IMR-90 (cell line): ENCODE results near the gene IL1RAPL1. TPM values are rescaled to one million over a fixed set of nuclear protein-coding genes. Genes with fewer than 3 reads are reported as not detected.

Experiments used
- ATAC-seq: fragments of 200-7000 bp; cut with Tn5 transposase; 2 replicates; pipeline ENCODE4 v1.9.1; 2020; ENCODE audit warnings: low read depth, mild to moderate bottlenecking, moderate library complexity
- BruUV-seq: library from RNA; stranded (reverse); fragments of 400-500 nt; replicated peaks from 2 replicates; lab custom pipeline; 2021; lab: Mats Ljungman, UMichigan
- CTCF ChIA-PET: fragments of 300-600 bp; formaldehyde crosslinking; extraction: SDS; loops from one replicate; lab custom pipeline; 2021; ENCODE audit warnings: antibody characterized with exemption; lab: Yijun Ruan, JAX
- POLR2A ChIA-PET: fragments of 300-600 bp; sonication (Branson Sonifier 250); formaldehyde crosslinking; loops from one replicate; lab custom pipeline; 2022; ENCODE audit warnings: antibody characterized with exemption; ENCODE audit not compliant: unreplicated experiment; lab: Charles Lee
- DNase-seq: peaks from one replicate; pipeline ENCODE4 v3.0.0; 2013
- H2AFZ ChIP-seq: replicated peaks from 2 replicates; pipeline ENCODE3; 2013; ENCODE audit warnings: low read length, mild to moderate bottlenecking; ENCODE audit not compliant: poor library complexity
- H2AK5ac ChIP-seq: 2 replicates; pipeline ENCODE4 v1.6.1; 2013; ENCODE audit warnings: low read depth, low read length, inconsistent platforms
- H2AK9ac ChIP-seq: replicated peaks from 2 replicates; pipeline ENCODE3; 2013; ENCODE audit warnings: mild to moderate bottlenecking, low read depth, low read length, moderate library complexity; ENCODE audit not compliant: poor library complexity
- H2BK120ac ChIP-seq: 2 replicates; pipeline ENCODE4 v1.6.1; 2013; ENCODE audit warnings: low read depth, low read length, inconsistent platforms
- H2BK15ac ChIP-seq: 3 replicates; pipeline ENCODE4 v1.6.1; 2013; ENCODE audit warnings: low read depth, low read length, inconsistent platforms
- H2BK20ac ChIP-seq: 2 replicates; pipeline ENCODE4 v1.6.1; 2013; ENCODE audit warnings: low read depth, mild to moderate bottlenecking, inconsistent platforms, low read length, moderate library complexity
- H2BK5ac ChIP-seq: 2 replicates; pipeline ENCODE4 v1.6.1; 2013; ENCODE audit warnings: mild to moderate bottlenecking, low read depth, low read length, inconsistent platforms; ENCODE audit not compliant: poor library complexity, severe bottlenecking
- H3K14ac ChIP-seq: replicated peaks from 2 replicates; pipeline ENCODE4 v1.6.1; 2013; ENCODE audit warnings: low read depth, low read length, inconsistent platforms
- H3K18ac ChIP-seq: 2 replicates; pipeline ENCODE4 v1.6.1; 2013; ENCODE audit warnings: low read depth, low read length, control low read depth
- H3K23ac ChIP-seq: 2 replicates; pipeline ENCODE4 v1.6.1; 2013; ENCODE audit warnings: low read depth, low read length, inconsistent platforms
- H3K27ac ChIP-seq: 2 replicates; pipeline ENCODE4 v1.5.1; 2013; ENCODE audit warnings: mild to moderate bottlenecking, control low read depth, low read length; ENCODE audit not compliant: insufficient read depth
- H3K27me3 ChIP-seq: 2 replicates; pipeline ENCODE4 v1.6.1; 2013; ENCODE audit warnings: low read length; ENCODE audit not compliant: control insufficient read depth, insufficient read depth
- H3K36me3 ChIP-seq: 2 replicates; pipeline ENCODE4 v1.6.1; 2013; ENCODE audit warnings: low read length, mixed read lengths; ENCODE audit not compliant: control insufficient read depth, insufficient read depth
- H3K4ac ChIP-seq: 2 replicates; pipeline ENCODE4 v1.6.1; 2013; ENCODE audit warnings: low read depth, low read length, inconsistent platforms
- H3K4me1 ChIP-seq: 2 replicates; pipeline ENCODE4 v1.6.1; 2013; ENCODE audit warnings: low read length, mixed read lengths; ENCODE audit not compliant: control insufficient read depth, insufficient read depth
- H3K4me2 ChIP-seq: 2 replicates; pipeline ENCODE4 v1.6.1; 2013; ENCODE audit warnings: low read depth, mild to moderate bottlenecking, control low read depth, low read length, moderate library complexity
- H3K4me3 ChIP-seq: 2 replicates; pipeline ENCODE4 v1.5.1; 2013; ENCODE audit warnings: low read depth, mild to moderate bottlenecking, control low read depth, low read length, moderate library complexity; ENCODE audit not compliant: insufficient read depth
- H3K56ac ChIP-seq: 2 replicates; pipeline ENCODE4 v1.6.1; 2013; ENCODE audit warnings: low read length, inconsistent platforms; ENCODE audit not compliant: insufficient read depth; ENCODE audit errors: extremely low read depth
- H3K79me1 ChIP-seq, 2 experiments: 2 replicates each; pipeline ENCODE4 v1.6.1; 2013; ENCODE audit warnings: low read length in 2 of 2, inconsistent platforms in 1 of 2, low read depth in 1 of 2
- H3K9ac ChIP-seq: 2 replicates; pipeline ENCODE4 v1.6.1; 2013; ENCODE audit warnings: low read depth, low read length, control low read depth
- H3K9me1 ChIP-seq: 2 replicates; pipeline ENCODE4 v1.6.1; 2013; ENCODE audit warnings: low read length, inconsistent platforms; ENCODE audit not compliant: insufficient read depth
- H3K9me3 ChIP-seq: 2 replicates; pipeline ENCODE4 v1.6.1; 2013; ENCODE audit warnings: low read length; ENCODE audit not compliant: control insufficient read depth, insufficient read depth
- H4K20me1 ChIP-seq: 2 replicates; pipeline ENCODE4 v1.6.1; 2013; ENCODE audit warnings: low read length, inconsistent platforms; ENCODE audit not compliant: insufficient read depth
- H4K5ac ChIP-seq: 2 replicates; pipeline ENCODE4 v1.6.1; 2013; ENCODE audit warnings: mild to moderate bottlenecking, low read depth, low read length, control low read depth
- H4K8ac ChIP-seq, 2 experiments: 2 replicates each; pipeline ENCODE4 v1.6.1; 2013; ENCODE audit warnings: low read depth in 2 of 2, low read length in 2 of 2, control low read depth in 1 of 2, inconsistent platforms in 1 of 2
- H4K91ac ChIP-seq: 2 replicates; pipeline ENCODE4 v1.6.1; 2013; ENCODE audit warnings: low read depth, low read length, inconsistent platforms; ENCODE audit not compliant: insufficient read depth
- CEBPB ChIP-seq: IDR thresholded peaks from 2 replicates; pipeline ENCODE4 v1.6.1; 2012; ENCODE audit warnings: low read depth, low read length, improper control_type of control experiment
- CHD1 ChIP-seq: IDR thresholded peaks from 2 replicates; pipeline ENCODE4 v1.6.1; 2012; ENCODE audit warnings: low read depth, low read length, improper control_type of control experiment
- ELK1 ChIP-seq: fragments of 150-350 bp; IDR thresholded peaks from 2 replicates; pipeline ENCODE4 v1.6.1; 2016; ENCODE audit warnings: low read depth, mild to moderate bottlenecking, low read length, moderate library complexity, borderline replicate concordance
- FOS ChIP-seq: fragments of 150-350 bp; IDR thresholded peaks from 2 replicates; pipeline ENCODE4 v1.6.1; 2016; ENCODE audit warnings: low read depth, low read length
- MXI1 ChIP-seq: IDR thresholded peaks from 2 replicates; pipeline ENCODE4 v1.6.1; 2012; ENCODE audit warnings: low read depth, mild to moderate bottlenecking, low read length, moderate library complexity, borderline replicate concordance
- NFE2L2 ChIP-seq: fragments of 150-350 bp; IDR thresholded peaks from 2 replicates; pipeline ENCODE4 v1.6.1; 2016; ENCODE audit warnings: low read depth, mild to moderate bottlenecking, low read length
- POLR2A ChIP-seq: IDR thresholded peaks from 2 replicates; pipeline ENCODE4 v1.6.1; 2012; ENCODE audit warnings: mild to moderate bottlenecking, low read depth, low read length
- RAD21 ChIP-seq: IDR thresholded peaks from 2 replicates; pipeline ENCODE4 v1.6.1; 2012; ENCODE audit warnings: low read length, improper control_type of control experiment
- RCOR1 ChIP-seq: IDR thresholded peaks from 2 replicates; pipeline ENCODE4 v1.6.1; 2012; ENCODE audit warnings: mild to moderate bottlenecking, low read length, improper control_type of control experiment; ENCODE audit not compliant: insufficient replicate concordance
- RFX5 ChIP-seq: IDR thresholded peaks from 2 replicates; pipeline ENCODE4 v1.8.0; 2012; ENCODE audit warnings: low read depth, mild to moderate bottlenecking, low read length, moderate library complexity
- SMC3 ChIP-seq: fragments of 150-350 bp; IDR thresholded peaks from 2 replicates; pipeline ENCODE4 v1.6.1; 2016; ENCODE audit warnings: low read depth, mild to moderate bottlenecking, antibody characterized with exemption, low read length, moderate library complexity
- WGBS, 2 experiments: methylation state at CpG; one replicate each; pipeline versions ENCODE4 v1.1.5 to v1.1.7; 2013; ENCODE audit warnings: missing lambda C conversion rate in 2 of 2; ENCODE audit not compliant: insufficient read length in 1 of 2; ENCODE audit errors: extremely low coverage in 2 of 2; 5-methylcytosine and 5-hydroxymethylcytosine counted together
- dilution Hi-C: fragments of 300-500 bp; cut with HindIII; formaldehyde crosslinking; loops from one replicate; pipeline ENCODE4 v1.14.3; 2018; ENCODE audit warnings: low sequenced_read_pairs; ENCODE audit not compliant: unreplicated experiment
- in situ Hi-C: fragments of 300-500 bp; cut with MboI; formaldehyde crosslinking; loops from 3 replicates; pipeline ENCODE4 v1.14.3; 2019; ENCODE audit warnings: low sequenced_read_pairs, inconsistent platforms, mixed read lengths
- intact Hi-C: fragments of 100-400 bp; cut with micrococcal nuclease; formaldehyde crosslinking; loops from 2 replicates; pipeline ENCODE4 v1.10.0; 2022
- polyA plus RNA-seq, 3 experiments: library from polyadenylated mRNA; depleted of rRNA; stranded (reverse); fragments of >200 nt; gene quantifications; 2 replicates each; pipeline ENCODE4 v1.2.3, GENCODE V29; 2012; ENCODE audit warnings: low replicate concordance in 1 of 3
- total RNA-seq: library from RNA; depleted of rRNA; stranded (reverse); fragments of >200 nt; gene quantifications from 2 replicates; pipeline ENCODE4 v1.2.3, GENCODE V29; 2012
- TF ChIP-seq, protein P1 (sequence below): fragments of 150-350 bp; IDR thresholded peaks from 2 replicates; pipeline ENCODE4 v1.6.1; 2017; ENCODE audit warnings: mild to moderate bottlenecking, antibody characterized with exemption, low read length, low read depth

IL1RAPL1 gene
- total and polyA plus RNA-seq, 2 of the 4 experiments (the other 2 are of a cell fraction): 1.5 to 9.0 TPM

- H3K9ac ChIP-seq: no peak overlapping the region
- no peaks in the 10 kb centered on the region for H3K79me1 ChIP-seq
- dilution Hi-C loops: no loop called here
- no peak overlapping the region for H2BK120ac ChIP-seq
- H3K4me3 ChIP-seq: no peak overlapping the region
- H3K9me3 ChIP-seq: no peaks in the 10 kb centered on the region
- H4K20me1 ChIP-seq: no peaks in the 10 kb centered on the region
- ChIA-PET CTCF (no interaction called here), POLR2A (no interaction called here)
- H3K27ac ChIP-seq: no peak overlapping the region
- no peak overlapping the region for H3K4ac ChIP-seq
- H4K8ac ChIP-seq: no peak overlapping the region
- no peak overlapping the region for H2BK20ac ChIP-seq
- H4K91ac ChIP-seq: no peak overlapping the region
- no TSS peak for BruUV-seq
- no peak overlapping the region for H2AK5ac ChIP-seq
- no peaks in the 10 kb centered on the region for H3K27me3 ChIP-seq
- H2BK15ac ChIP-seq: no peak overlapping the region
- no peak overlapping the region for H2AFZ ChIP-seq
- H2BK5ac ChIP-seq: no peak overlapping the region
- no peaks in the 10 kb centered on the region for H3K9me1 ChIP-seq
- H3K23ac ChIP-seq: no peak overlapping the region
- TF ChIP-seq RFX5 (no peak), RAD21 (no peak), MXI1 (no peak), POLR2A (no peak), SMC3 (no peak), NFE2L2 (no peak), CHD1 (no peak), ELK1 (no peak), FOS (no peak), RCOR1 (no peak), CEBPB (no peak)
- TF ChIP-seq, protein P1, sequence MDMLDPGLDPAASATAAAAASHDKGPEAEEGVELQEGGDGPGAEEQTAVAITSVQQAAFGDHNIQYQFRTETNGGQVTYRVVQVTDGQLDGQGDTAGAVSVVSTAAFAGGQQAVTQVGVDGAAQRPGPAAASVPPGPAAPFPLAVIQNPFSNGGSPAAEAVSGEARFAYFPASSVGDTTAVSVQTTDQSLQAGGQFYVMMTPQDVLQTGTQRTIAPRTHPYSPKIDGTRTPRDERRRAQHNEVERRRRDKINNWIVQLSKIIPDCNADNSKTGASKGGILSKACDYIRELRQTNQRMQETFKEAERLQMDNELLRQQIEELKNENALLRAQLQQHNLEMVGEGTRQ: no peak
- no CpG with 5 or more reads among the region's 3 CpGs for WGBS, 2 experiments
- intact Hi-C loops: no loop called here
- no peak overlapping the region for H3K56ac ChIP-seq
- no peak for DNase-seq
- no peak overlapping the region for H3K18ac ChIP-seq
- no peak overlapping the region for H2AK9ac ChIP-seq
- H4K5ac ChIP-seq: no peak overlapping the region
- no peaks in the 10 kb centered on the region for H3K36me3 ChIP-seq
- in situ Hi-C loops: loop anchor here (25.0 kb wide), 1 partner anchor 1486 kb away; no protein-coding TSS in a partner anchor
- H3K4me1 ChIP-seq: no peaks in the 10 kb centered on the region
- ATAC-seq: no peak
- no peak overlapping the region for H3K4me2 ChIP-seq
- no peak overlapping the region for H3K14ac ChIP-seq
Observed at GRCh38 chrX:28576117-28576516, 11.1 kb upstream of the IL1RAPL1 start.
